Hepatic stellate cell (primary cell): ENCODE data around the gene THSD7B.

Experiments used
- DNase-seq: peaks from one replicate; pipeline ENCODE4 v3.0.0; 2011; ENCODE audit warnings: low spot score

The THSD7B gene

GRCh38 chr2:136801661-136802060 lies 36.3 kb downstream of the THSD7B start:
- no peak for DNase-seq

DNA sequence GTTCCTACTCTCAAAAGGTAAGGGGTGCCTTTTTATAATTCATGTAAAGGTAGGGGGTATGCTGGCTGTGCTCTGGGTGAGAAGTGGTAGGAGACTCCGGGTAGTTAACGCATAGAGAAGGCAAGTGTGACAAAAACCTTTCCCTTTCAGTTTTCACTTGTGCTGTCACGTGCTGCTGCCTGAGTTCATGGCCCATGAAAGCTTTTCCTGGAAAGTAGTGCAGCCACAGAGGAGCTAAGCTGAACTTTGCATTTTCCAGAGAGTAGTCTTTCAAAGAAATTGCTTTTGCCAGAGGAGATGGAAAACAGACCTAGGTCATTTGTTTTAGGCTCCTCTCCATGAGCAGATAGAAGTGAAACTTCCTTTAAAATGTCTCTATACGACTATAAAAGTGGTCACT lies 44.7 kb downstream of the THSD7B start:
- no peak for DNase-seq

DNA sequence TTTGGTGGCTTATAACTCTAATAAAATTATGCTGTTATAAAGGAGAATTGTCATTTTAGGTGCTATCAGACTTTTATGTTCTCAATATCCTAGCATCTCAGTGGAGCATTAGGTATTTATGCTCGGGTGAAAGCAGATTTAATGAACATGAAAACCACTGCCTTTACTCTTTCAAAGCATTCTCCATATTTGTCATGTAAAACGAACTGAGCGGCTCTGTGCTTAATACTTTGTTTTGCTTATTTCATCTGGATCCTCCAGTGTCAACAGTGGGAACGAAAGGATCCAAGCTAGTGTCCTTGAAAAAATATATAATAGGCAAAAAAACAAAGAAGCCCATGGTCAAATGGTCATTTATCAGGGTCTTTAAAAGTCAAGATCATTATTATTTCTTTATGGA lies 53.5 kb downstream of the THSD7B start:
- DNase-seq = no peak

DNA sequence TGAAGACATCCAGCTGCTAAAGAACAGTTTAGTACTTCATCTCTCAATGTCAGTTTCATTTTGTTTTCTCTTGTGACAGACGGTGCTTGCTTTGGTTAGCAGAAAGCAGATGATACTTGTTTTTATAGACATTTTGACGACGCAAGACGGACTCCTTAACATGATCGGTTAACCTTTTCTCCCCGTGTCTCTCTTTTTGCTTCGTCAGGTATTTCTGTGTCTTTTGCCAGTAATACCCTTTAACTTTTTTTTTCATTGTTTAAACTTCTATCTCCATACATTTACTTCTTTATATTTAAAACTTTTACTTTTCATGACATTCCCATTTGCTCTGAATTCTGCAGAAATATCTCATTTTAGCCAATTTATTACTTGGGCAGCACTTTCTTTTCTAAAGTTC lies 57.9 kb downstream of the THSD7B start:
- DNase-seq = no peak

DNA sequence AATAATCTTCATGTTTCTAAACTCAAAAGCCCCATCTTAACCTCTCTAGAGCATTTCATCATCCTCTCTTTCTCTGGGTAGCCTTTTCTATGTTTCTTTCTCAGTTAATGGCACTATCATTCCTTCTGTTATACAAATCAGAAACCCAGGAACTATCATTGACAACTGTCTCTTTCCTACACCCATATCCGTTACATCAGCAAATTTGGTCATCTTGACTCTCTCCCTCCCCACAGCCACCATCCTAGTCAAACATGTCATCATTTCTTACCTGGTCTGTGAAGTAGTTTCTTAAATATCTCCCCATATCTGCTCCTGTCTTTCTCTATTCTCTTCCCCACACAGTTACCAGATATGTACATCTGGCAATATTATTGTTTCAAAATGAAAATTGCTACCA lies 62.8 kb downstream of the THSD7B start:
- no peak for DNase-seq

DNA sequence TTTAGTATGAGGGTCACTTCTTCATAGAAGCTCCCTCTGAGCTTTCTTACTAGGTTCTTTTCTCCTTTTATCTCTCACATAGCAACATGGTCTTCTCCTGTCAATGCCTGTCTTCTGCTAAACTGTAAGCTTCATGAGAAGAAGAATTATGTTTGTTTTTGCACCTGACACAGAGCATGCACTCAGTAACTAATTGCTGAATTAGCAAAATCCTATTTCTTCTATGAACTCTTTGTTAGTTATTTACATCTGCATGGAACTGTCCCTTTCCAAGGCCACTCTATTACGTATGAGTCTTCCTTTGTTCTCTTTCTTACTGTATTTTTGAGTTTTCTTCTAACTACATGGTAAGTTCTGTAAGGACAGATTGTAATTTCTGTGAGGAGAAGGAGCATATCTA lies 63.4 kb downstream of the THSD7B start:
- no peak for DNase-seq

DNA sequence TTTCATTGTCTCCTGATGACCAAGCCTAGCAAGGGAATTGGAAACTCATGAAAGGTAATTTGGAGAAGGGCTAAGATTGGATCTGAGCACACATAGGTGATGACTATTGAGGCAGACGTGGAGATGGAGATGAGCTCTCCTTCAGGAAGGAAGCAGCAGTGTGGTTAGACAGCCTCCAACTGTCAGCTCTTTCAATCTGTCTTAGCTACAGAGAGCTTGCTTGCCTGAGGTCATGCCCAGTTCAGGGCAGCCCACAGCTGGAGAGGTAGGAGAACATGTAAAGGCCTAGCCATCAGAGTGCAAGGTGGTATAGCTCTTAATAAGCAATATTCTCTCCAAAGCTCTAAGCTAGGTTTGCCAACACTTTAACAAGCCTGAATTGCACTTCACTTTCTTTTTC lies 79.2 kb downstream of the THSD7B start:
- no peak for DNase-seq

- no peak for DNase-seq
Observed at GRCh38 chr2:136858656-136859055, 93.3 kb downstream of the THSD7B start.

DNA sequence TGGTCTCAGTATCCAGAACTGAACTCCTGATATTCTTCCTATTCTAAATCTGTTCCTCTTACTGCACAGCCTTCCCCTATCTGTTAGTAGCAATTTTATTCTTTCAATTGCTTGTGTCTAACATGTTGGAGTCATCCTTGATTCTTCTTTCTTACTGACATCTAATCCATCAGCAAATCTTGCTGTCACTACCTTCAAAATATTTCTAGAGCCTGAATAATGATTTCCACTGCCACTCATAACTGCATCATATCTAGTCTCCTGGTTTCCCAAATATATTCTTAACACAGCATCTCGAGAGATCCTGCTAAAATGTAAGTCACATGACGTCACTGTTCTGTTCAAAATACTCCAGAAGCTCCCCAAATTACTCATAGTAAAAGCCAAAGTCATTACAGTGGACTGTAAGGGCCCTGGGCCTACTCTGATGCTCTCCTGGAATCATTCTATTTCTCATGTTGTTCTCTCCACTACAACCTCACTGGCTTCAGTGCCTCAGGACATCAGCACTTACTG lies 95.2 kb downstream of the THSD7B start:
- no peak for DNase-seq

DNA sequence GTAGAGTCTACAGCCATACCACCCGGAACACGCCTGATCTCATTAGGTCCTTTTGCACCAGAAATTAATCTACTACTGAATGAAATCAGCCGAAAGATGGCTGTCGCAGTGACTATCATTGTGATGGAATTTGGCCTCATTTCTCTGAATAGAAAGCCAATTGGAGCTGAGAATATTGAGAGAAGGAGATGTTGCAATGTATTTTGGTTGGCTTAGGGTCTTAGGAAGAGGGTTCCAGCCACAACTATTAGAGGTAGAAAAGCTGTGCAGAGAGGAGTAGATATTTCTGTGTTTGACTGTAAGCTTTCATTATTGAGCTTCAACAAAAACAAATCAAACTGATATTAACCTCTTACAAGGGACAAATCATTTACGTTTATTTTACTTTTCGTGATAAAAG lies 98.1 kb downstream of the THSD7B start:
- no peak for DNase-seq

DNA sequence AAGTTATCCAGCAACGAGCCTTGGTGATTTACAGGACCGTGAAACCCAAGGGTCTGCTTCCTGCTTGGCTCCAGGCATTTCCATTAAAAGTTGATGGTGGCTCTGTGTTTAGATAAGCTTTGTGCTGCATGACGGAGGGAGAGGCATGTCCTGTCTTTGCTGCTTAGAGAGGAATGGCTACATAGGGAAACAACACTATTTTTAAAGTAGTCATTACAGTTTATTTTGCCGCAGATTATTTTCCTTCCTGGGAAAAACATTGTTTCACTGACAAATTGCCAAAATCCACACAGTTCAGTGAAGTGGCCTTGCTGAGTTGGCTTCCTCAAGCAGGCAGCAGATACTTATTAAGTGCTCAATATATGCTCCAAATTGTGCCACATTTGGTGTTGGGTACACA lies 98.5 kb downstream of the THSD7B start:
- no peak for DNase-seq

DNA sequence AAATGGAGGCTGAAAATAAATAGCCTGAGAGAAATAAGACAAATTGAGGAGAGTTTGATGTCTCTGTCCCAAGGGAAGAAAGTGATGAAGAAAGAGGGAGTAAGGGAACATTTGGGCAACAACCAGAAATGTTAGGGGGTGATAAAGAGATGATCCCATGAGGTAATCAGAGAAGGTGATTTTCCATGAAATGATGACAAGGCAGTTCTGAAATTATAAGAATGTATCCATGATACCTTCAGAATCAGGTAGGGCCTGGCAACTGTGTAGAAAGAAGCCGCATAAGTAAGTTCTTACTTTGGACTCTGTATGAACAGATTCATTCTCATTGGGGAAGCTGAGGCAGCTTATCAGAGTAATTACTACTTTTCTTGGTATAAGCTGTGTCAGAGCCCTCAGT lies 106.1 kb downstream of the THSD7B start:
- no peak for DNase-seq

- DNase-seq = peak; percentile 8
Observed at GRCh38 chr2:136874258-136874657, 108.9 kb downstream of the THSD7B start.

GRCh38 chr2:136891100-136891499 lies 125.8 kb downstream of the THSD7B start:
- DNase-seq = no peak

DNA sequence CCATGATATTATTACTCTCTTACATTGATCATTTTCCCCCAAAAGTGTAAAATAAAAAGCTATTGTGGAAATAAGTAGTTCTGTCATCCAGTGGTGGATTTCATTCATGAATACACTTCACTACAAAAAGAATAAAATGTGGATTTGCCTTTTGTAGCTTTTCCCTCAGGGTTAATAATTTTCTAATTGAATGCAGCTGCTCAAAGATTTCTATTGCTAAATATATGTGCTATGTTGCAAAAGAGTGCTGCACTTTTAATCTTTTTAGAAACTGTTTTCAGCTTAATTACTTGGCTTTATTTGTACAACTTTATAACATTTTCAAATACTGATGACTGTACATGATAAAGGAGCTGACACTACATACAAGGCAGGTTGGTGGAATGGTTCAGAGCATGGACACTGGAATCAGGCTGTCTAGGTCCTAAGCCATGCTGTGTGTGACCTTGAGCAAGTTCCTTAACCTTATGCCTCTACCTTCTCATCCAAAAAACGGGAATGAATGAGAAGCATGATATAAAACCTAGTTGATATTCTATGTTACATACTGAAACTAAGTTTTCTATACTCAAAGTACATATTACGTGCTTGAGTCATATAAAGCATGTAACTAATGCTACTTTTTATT lies 128.8 kb downstream of the THSD7B start:
- DNase-seq = no peak

GRCh38 chr2:136901732-136902131 lies 136.4 kb downstream of the THSD7B start:
- DNase-seq = no peak

GRCh38 chr2:136905779-136906178 lies 140.4 kb downstream of the THSD7B start:
- no peak for DNase-seq

DNA sequence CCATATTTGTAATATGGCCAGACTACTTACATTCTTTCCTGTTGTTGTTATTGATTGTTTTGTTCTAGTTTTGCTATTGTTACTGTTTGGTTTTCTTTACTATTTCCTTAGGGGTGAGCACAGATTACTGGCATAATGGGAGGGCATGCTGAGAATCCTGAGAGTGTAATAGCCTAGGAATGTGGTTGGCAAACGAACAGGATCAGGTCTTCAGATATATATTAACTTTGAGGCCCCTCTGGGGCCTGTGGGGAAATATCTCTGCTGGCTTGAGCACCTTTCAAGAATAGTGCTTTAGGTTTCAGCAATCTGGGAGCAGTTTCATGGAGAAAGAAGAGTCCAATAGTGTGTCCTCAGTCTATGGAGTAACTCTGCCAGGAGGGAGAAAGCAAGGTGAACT lies 144.4 kb downstream of the THSD7B start:
- no peak for DNase-seq

- DNase-seq = no peak
Observed at GRCh38 chr2:136916131-136916530, 150.8 kb downstream of the THSD7B start.

- DNase-seq = no peak
Observed at GRCh38 chr2:136917411-136917881, 152.1 kb downstream of the THSD7B start.

- no peak for DNase-seq
Observed at GRCh38 chr2:136919682-136920081, 154.3 kb downstream of the THSD7B start.

DNA sequence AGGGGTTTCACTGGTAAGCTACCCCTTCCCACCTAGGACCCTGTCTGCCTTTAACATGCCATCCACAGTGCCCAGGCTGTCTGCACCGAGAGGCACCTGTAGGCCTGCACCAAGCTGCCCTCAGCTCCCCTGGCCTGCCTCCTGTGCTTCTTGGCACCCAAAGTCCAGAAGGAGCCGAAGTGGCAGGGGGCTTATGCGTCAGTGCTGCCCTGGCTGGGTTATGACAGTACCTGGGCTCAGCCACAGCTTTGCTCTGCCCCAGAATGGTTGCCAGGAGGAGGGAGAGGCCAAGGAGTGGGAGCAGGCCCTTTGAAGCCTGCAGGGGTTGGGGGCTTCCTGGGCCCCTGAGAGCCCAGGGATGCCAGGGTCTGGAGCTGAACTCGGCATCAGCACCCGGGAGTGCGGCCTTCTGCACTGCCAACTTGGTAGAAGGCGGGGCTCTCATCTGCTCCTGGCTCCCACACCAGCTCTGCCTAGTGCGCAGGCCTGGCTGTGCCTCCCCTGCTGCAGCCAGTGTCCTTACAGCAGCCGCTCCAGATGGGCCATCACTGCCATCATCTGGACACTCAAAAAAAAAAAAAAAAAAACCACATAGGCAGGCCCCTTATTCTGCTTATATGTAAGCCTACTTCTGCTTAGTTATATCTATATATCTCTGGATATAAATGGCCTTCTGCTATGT lies 155.4 kb downstream of the THSD7B start:
- no peak for DNase-seq

DNA sequence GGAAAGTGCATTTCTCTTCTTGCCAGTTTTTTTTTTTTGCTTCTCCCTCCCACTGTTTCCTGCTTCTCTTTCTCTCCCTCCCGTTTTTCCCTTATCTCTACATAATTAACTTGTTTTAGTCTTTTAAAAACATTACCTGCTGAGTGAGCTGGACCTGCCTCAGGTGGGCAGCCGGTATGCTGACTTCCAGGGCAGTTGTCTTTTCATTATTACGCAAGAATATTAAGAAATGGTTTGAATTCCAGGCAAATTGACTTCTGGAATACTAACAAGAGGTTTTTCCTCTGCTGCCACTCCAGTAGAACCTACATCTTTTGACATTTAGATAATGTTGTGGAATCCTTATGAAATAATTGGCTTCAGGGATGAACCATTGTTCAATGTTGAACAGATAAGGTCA lies 161.8 kb downstream of the THSD7B start:
- DNase-seq = no peak

DNA sequence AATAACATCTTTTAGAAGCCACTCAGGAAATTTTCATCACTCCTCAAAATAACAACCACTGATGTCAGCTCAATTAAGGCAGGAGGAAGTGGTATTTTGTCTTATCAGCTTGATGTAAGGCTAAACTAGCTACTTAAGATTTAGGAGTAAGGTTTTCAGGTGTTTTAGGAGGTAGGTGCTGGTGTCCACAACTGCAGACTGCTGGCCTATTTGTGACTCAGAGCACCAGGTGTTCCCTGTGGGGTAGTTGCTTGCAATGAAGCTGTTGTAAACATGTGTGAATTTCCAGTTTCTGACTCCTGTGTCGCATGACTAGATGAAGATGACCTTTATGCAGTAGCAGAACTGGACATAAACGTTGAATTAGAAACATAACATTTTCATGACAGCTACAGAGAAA lies 164.2 kb downstream of the THSD7B start:
- DNase-seq = no peak
